ENCODE measurements around the gene ELOF1.

ELOF1 gene

DNA sequence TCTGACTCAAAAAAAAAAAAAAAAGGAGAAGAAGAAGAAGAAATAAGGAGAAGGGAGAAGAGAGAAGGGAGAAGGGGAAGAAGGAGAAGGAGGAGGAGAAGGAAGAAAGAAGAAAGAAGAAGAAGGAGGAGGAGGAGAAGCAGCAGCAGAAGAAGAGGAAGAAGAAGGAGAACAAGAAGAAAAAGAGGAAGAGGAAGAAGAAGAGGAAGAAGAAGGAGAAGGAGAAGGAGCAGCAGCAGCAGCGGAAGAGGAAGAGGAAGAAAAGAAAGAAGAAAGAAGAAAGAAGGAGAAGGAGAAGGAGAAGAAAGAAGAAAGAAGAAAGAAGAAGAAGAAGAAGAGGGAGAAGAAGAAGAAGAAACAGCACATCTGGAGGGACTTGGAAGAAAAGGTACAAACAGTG lies 24.5 kb downstream of the ELOF1 start:
- no peak for DNase-seq

DNA sequence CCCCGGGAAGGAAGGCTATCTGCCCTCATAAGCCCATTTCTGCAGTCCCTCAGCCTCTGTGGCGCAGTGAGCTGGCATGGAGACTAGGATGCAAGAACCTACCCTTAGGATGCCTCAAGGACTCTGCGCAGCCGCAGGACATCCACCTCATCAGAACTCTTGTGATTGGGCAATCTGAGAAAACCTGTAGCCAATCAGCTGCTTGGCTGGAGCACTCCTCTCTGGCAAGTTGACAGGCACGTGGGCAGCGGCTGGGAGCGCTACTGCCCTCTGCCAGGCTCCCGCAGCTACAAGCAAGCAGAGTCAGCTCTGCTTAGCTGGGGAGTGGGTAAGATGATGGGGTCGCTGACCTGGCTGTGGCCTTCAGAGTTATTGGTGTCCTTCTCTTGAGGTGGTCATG lies 28.6 kb downstream of the ELOF1 start:
- DNase-seq: no peak

DNA sequence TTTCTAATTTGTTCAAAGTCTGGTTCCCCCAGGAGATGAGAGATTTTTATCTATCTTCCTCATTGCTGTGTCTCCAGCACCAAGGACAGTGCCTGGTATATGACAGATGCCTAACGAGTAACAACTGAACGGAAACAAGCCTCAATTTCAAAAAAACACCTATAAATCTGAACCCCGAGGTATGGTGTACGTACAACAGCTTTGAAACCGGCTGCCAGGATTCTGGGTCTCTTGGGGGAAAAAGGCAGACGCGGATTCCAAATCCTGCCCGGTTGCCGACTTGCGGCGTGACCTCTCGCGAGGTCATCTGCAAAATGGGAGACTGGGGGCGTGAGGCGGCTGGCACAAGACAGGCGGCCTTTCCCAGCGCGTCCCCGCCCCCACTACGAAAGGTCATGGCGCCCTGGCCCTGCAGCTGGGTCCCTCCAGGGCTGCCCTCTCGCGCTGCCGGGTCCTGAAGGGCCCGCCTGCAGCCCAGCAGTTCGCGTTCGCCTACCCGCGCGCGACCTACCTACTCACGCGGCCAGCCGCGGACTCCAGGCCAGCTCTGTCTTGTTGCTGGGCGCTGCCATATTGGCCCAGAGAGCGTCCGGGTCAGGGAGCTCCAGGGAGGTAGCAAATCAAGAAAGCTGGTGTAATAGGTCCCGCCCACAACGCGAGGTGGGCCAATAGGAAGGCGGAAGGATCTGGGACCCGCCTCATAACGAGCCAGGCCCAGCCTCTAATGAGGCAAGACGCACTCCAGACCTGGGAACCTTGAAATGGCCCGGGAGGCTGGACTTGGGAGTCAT lies 30.3 kb downstream of the ELOF1 start, which contains the start of gene ECSIT:
Gene ECSIT (minus strand): TSS at position 584 of the 791 bp plus-strand sequence. CDS start 9,964 bp downstream, outside the sequence.
- DNase-seq: peak; percentile 92

DNA sequence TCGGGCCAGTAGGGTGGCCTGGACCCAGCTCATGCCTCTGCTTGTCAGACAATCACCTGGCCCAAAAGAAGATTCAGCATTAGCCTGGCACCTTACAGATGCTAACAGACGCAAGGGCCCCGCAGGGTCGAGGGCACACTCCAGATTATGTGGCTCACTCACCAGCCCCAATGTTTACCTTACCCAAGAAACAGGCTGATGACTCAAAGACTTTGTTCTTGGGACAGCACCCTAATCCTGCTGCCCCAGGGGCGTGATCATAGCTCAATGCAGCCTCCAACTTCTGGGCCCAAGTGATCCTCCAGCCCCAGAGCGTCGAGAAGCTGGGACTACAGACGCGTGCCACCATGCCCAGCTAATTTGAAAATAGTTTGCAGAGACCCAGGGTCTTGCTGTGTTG lies 39.9 kb downstream of the ELOF1 start:
- DNase-seq: no peak

DNA sequence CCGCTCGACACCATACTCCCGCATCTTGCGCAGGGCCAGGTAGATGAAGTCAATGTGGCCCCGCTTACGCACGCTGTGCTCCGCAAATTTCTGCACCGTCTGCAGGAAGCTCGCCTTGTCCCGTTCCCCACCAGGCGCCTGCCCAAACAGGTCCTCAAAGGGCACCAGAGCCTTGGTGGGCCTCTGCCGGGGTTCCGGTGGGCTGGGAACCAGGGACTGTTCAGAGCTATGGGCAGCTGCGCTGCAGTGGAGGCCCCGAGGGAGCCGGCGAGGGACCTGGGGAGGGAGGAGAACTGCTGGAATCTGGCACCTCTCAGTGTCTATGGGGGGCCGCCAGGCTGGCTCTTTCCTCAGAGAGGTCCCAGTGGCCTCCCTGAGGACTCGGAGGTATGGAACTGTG lies 45.1 kb downstream of the ELOF1 start:
- no peak for DNase-seq

DNA sequence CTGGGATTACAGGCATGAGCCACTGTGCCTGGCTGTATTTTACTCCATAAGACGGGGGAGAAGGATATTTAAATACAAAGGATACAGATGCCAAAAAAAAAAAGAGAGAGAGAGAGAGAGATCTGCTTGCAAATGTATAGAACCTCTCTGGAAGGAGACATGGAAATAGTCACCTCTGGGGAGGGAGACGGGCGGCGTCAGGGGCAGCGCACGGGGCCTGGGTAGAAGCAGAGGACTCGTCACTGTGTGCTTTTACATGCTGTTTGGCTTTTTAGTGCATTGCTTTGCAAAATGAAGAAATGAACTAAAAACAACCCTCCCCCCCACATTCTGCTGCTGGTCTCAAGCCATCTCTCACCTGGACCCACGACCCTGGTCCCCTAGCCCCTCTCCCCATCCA lies 48.6 kb downstream of the ELOF1 start:
- DNase-seq: no peak

DNA sequence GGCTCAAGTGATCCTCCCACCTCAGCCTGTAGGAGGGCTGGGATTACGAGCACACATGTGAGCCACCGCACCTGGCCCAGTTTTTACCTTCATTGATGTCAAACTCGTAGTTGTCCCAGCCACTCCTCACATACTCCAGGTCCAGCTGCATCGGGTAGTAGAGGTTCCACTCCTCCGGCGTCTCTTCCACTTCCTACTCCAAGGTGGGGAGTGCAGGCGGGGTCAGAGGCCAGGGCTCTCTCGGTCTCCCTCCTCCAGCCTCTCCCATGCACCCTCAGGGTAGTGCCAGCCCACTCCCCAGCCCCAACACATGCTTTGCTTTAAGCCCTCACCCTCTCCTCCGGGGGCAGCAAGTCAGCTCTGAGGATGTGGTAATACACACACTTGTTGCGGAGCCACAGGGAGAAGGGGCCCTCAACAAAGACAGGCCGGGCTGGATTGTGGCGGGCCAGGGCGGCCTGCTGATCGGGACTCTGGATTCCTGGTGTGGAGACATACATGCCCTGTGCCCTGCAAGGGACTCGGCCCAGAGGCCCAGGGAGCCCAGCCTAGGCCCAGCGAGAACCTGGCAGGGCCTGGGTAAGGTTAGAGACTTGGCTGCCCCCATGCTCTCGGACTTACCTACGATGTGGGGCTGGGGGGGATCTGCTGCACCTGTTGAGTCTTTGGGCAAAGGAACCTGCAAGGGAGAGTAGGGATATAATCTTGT lies 51.5 kb downstream of the ELOF1 start:
- no peak for DNase-seq

DNA sequence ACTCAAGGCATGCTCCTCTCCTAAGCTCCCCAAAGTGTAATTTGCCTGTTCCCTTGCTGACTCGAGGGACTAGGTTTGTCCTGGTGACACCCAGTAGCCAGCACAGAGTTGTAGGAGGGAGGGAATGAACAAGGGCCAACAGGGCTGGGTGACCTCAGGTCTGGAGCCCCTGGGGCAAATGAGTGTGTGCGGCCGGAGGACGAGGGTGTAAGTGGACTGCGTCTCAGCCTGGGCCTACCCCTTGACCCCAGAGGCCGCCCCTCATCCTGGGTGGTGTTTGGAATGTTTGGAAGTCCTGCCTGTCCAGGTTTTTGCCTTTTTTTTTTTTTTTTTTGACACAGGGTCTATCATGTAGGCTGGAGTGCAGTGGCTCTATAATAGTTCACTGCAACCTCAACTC lies 52.1 kb downstream of the ELOF1 start:
- no peak for DNase-seq

DNA sequence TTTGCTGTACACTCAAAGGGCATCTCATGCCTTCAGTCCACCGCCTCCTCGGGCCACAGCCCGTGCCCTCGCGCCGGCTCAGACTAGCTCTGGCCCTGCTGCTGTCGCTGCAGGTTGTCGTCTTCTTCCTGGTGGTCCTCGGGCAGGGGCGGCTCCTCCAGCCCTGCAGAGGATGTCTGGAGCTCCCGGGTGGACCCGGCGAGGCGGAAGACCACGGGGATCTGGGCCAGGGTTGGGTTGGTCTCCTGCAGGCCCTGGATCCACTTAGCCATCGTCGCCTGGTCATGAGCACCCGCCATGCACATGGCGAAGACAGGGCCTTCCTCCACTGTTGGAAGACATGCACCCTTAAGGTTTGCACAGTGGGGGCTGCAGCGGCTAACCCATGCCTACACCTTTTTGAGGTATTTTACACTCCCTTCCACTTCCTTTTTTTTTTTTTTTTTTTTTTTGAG lies 52.9 kb downstream of the ELOF1 start:
- no peak for DNase-seq

DNA sequence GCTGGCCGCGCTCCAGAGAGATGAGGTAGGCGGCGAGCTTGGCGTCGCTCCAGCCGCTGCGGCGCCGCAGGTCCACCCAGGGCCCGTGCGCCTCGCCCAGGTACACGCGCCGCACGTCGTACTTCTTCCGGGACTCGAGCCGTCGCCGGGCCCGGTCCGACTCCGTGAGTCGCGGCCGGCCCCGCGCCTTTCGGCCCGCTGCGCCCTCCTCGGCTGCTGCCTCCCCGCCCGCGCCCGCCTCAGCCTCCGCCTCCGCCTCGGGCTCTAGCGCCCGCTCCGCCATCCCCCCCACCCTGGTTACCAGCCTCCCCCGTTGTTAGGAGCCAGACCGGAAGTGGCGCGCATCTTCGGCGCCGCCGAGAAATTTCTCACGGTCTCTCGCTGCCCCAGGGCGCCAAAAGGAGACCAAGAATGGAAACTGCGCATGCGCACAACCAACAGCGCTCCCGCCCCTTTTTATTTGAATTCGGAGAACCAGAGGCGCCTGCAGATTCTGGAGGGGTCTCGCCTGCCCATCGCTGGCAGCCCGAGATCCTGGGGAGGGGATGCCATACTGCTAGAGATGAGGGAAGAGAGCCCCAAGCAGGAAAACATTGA lies 53.4 kb downstream of the ELOF1 start, which contains the start of gene ZNF653:
Gene ZNF653 (minus strand): TSS at position 336 of the 597 bp plus-strand sequence. CDS start 53 bp downstream, at position 283.
- DNase-seq: peak; percentile 92

DNA sequence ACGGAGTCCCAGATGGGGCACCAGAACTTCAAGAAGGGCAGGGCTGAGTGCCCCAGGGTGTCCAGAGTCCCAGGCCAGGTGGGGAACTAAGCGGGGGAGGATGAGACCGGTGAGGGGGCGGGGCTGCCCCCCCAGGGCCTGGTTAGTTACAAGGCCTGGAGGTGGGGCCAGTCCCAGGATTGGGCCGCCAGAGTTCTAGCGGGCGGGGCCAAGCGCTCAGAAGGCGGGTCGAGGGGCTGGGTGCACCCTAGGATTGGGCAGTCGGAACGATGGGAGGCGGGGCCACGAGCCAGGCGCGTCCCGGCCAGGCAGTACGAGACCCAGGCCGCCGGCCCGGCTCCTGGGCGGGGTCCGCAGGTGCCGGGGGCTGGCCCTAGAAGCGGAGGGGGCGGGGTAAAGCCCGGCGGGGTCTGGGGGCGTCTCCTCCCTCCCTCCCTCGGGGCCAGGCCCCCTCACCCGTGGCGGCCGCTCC lies 54.0 kb downstream of the ELOF1 start:
- peak; percentile 97 for DNase-seq

DNA sequence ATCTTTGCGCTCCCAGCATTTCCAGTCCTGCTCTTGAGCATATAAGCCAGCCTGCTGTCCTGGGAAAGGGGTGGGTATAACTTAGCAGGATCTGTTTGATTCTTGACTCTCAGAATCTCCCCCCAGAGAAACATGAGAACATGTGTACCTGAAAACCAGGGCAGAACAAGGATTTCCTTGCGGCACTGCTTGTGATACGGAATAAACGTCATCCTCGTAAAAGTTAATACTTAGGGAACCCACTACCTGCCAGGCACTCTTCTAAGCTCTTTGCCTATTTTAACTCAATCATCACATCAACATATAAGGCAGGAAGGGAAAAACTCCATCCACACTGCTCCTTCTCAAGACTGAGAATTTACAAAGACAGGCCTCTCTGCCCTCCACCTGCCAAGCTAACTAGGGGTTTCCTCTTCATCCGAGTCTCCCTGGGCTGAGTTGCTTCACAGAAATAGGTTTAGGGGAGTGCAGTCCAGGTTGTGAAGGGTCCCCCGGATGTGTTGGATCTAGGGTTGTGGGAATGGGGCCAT lies 54.5 kb downstream of the ELOF1 start:
- no peak for DNase-seq
